ENCODE results near the gene NDUFS2.
A peak's percentile ranks its signal among the peaks of the same experiment; 100 is the strongest.

NDUFS2 gene

GRCh38 chr1:161228032-161228431, 25.9 kb downstream of the NDUFS2 start:
- H3K4me2 ChIP-seq (ENCODE audit: low read length), result peak overlapping the region; percentile 81

DNA sequence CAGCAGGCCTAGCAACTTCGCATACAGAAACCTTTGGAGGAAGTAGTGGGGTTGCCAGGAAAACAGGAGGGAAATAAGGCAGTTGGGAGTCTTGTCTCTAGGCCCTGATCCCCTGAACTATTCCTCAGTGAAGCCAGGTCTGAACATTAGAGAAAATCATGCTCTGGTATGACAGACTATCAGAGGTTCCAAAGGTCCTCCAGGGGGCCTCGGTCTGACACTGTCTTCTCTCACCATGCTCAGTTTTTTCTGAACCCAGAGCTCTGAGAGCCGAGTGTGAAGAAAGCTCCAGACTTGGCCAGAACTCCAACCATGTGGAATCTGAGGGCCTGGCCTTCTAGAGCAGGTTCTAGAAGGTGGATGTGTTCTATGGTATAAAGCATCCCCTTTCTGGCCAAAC, 27.7 kb downstream of the NDUFS2 start:
- H3F3A ChIP-seq (ENCODE audit: control insufficient read depth, insufficient read depth), result no peaks in the 10 kb centered on the region
- H3K27me3 ChIP-seq (ENCODE audit: control insufficient read depth, low read length), result no peaks in the 10 kb centered on the region
- no peak overlapping the region for H3K4me2 ChIP-seq (ENCODE audit: low read length)
- no peak for TF ChIP-seq EZH2phosphoT487 (IDR thresholded peaks at IDR 0.05; ENCODE audit: borderline replicate concordance, low read length)
- TF ChIP-seq, protein P1, sequence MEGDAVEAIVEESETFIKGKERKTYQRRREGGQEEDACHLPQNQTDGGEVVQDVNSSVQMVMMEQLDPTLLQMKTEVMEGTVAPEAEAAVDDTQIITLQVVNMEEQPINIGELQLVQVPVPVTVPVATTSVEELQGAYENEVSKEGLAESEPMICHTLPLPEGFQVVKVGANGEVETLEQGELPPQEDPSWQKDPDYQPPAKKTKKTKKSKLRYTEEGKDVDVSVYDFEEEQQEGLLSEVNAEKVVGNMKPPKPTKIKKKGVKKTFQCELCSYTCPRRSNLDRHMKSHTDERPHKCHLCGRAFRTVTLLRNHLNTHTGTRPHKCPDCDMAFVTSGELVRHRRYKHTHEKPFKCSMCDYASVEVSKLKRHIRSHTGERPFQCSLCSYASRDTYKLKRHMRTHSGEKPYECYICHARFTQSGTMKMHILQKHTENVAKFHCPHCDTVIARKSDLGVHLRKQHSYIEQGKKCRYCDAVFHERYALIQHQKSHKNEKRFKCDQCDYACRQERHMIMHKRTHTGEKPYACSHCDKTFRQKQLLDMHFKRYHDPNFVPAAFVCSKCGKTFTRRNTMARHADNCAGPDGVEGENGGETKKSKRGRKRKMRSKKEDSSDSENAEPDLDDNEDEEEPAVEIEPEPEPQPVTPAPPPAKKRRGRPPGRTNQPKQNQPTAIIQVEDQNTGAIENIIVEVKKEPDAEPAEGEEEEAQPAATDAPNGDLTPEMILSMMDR (IDR thresholded peaks at IDR 0.05; ENCODE audit: low read depth, low read length, poor library complexity, severe bottlenecking), result no peak
- H3K36me3 ChIP-seq (ENCODE audit: control insufficient read depth, low read length), result peaks cover 30% of the 10 kb centered on the region
- peaks cover 11% of the 10 kb centered on the region for H3K79me2 ChIP-seq (ENCODE audit: control insufficient read depth, low read length)
- no peak overlapping the region for H3K27ac ChIP-seq (ENCODE audit: low read depth, low read length)
- H3K4me1 ChIP-seq (ENCODE audit: control insufficient read depth, low read length), result peaks cover 24% of the 10 kb centered on the region
- H3K4me3 ChIP-seq (ENCODE audit: low read length), result no peak overlapping the region
- no peaks in the 10 kb centered on the region for H3K9me2 ChIP-seq (replicated peaks; ENCODE audit: control insufficient read depth, low read length)
- no peaks in the 10 kb centered on the region for H3K9me3 ChIP-seq (ENCODE audit: control insufficient read depth, insufficient read depth, low read length)
- no peaks in the 10 kb centered on the region for H4K20me1 ChIP-seq (ENCODE audit: control insufficient read depth, insufficient read depth, low read depth, low read length)

More at GRCh38 chr1:161228032-161228431, 25.9 kb downstream of the NDUFS2 start:
- Histone ChIP-seq H3K27me3 (ENCODE audit: control insufficient read depth, low read length) (no peaks in the 10 kb centered on the region), H4K20me1 (ENCODE audit: control insufficient read depth, insufficient read depth, low read depth, low read length) (no peaks in the 10 kb centered on the region), H3K4me3 (ENCODE audit: low read length) (peak overlapping the region; percentile 81), H3K79me2 (ENCODE audit: control insufficient read depth, low read length) (peaks cover 11% of the 10 kb centered on the region), H3K9me3 (ENCODE audit: control insufficient read depth, insufficient read depth, low read length) (no peaks in the 10 kb centered on the region), H3K9me2 (replicated peaks; ENCODE audit: control insufficient read depth, low read length) (no peaks in the 10 kb centered on the region), H3F3A (ENCODE audit: control insufficient read depth, insufficient read depth) (no peaks in the 10 kb centered on the region), H3K36me3 (ENCODE audit: control insufficient read depth, low read length) (peaks cover 30% of the 10 kb centered on the region), H3K4me1 (ENCODE audit: control insufficient read depth, low read length) (peaks cover 24% of the 10 kb centered on the region), H3K27ac (ENCODE audit: low read depth, low read length) (peak overlapping the region; percentile 38)
- TF ChIP-seq EZH2phosphoT487 (IDR thresholded peaks at IDR 0.05; ENCODE audit: borderline replicate concordance, low read length), result no peak
- TF ChIP-seq, protein P1 (IDR thresholded peaks at IDR 0.05; ENCODE audit: low read depth, low read length, poor library complexity, severe bottlenecking), result no peak

- no peak overlapping the region for H3K4me2 ChIP-seq (ENCODE audit: low read length)
- H3K36me3 ChIP-seq (ENCODE audit: control insufficient read depth, low read length), result peaks cover 30% of the 10 kb centered on the region
- H3K27me3 ChIP-seq (ENCODE audit: control insufficient read depth, low read length), result no peaks in the 10 kb centered on the region
- no peaks in the 10 kb centered on the region for H4K20me1 ChIP-seq (ENCODE audit: control insufficient read depth, insufficient read depth, low read depth, low read length)
- no peak overlapping the region for H3K4me3 ChIP-seq (ENCODE audit: low read length)
- H3K9me3 ChIP-seq (ENCODE audit: control insufficient read depth, insufficient read depth, low read length), result no peaks in the 10 kb centered on the region
- TF ChIP-seq, protein P1 (IDR thresholded peaks at IDR 0.05; ENCODE audit: low read depth, low read length, poor library complexity, severe bottlenecking), result no peak
- no peak for TF ChIP-seq EZH2phosphoT487 (IDR thresholded peaks at IDR 0.05; ENCODE audit: borderline replicate concordance, low read length)
- H3K27ac ChIP-seq (ENCODE audit: low read depth, low read length), result no peak overlapping the region
- H3K79me2 ChIP-seq (ENCODE audit: control insufficient read depth, low read length), result peaks cover 11% of the 10 kb centered on the region
- no peaks in the 10 kb centered on the region for H3K9me2 ChIP-seq (replicated peaks; ENCODE audit: control insufficient read depth, low read length)
- peaks cover 17% of the 10 kb centered on the region for H3K4me1 ChIP-seq (ENCODE audit: control insufficient read depth, low read length)
- H3F3A ChIP-seq (ENCODE audit: control insufficient read depth, insufficient read depth), result no peaks in the 10 kb centered on the region
Measured at GRCh38 chr1:161230762-161231161, 28.6 kb downstream of the NDUFS2 start.

Data from DOHH2 (cell line).